ENCODE data around the gene GAS6.

GAS6 gene

GRCh38 chr13:113808058-113808834 lies 55.6 kb downstream of the GAS6 start:
- ChIA-PET CTCF (no interaction called here), POLR2A (no interaction called here)
- no peak for TF ChIP-seq CTCF (IDR thresholded peaks at IDR 0.05; ENCODE audit: control extremely low read depth, extremely low read depth, low read depth, missing control alignments)
- DNase-seq (ENCODE audit: extremely low spot score) = no peak

GRCh38 chr13:113806526-113806925 lies 57.4 kb downstream of the GAS6 start:
- CTCF ChIA-PET = no interaction called here
- DNase-seq (ENCODE audit: extremely low spot score) = no peak
- TF ChIP-seq CTCF (IDR thresholded peaks at IDR 0.05; ENCODE audit: control extremely low read depth, extremely low read depth, low read depth, missing control alignments) = no peak
- POLR2A ChIA-PET = no interaction called here

DNA sequence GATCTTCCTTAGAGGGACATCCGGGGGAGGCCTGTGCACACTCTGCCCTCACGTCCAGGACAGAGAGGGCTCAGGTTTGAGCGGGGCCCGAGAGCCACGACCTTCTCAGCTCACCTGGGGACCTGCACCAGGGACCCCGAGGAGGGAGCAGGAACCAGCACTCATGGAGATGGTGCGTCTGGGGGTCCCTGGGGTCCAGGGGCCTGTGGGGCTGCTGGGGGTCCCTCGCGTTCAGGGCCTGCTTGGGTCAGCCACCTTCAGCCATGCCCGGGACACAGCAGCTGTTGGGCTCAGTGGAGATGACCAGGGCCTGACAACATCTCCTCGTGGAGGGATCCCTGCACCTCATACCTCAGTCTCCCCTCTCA lies 57.8 kb downstream of the GAS6 start:
- ChIA-PET CTCF (no interaction called here), POLR2A (no interaction called here)
- TF ChIP-seq CTCF (IDR thresholded peaks at IDR 0.05; ENCODE audit: control extremely low read depth, extremely low read depth, low read depth, missing control alignments) = no peak
- DNase-seq (ENCODE audit: extremely low spot score) = no peak

GRCh38 chr13:113805431-113806103 lies 58.3 kb downstream of the GAS6 start:
- no peak for DNase-seq (ENCODE audit: extremely low spot score)
- no peak for TF ChIP-seq CTCF (IDR thresholded peaks at IDR 0.05; ENCODE audit: control extremely low read depth, extremely low read depth, low read depth, missing control alignments)
- POLR2A ChIA-PET = no interaction called here
- CTCF ChIA-PET = no interaction called here

GRCh38 chr13:113804703-113805430 lies 59.0 kb downstream of the GAS6 start:
- CTCF ChIA-PET = no interaction called here
- TF ChIP-seq CTCF (IDR thresholded peaks at IDR 0.05; ENCODE audit: control extremely low read depth, extremely low read depth, low read depth, missing control alignments) = no peak
- POLR2A ChIA-PET = no interaction called here
- DNase-seq (ENCODE audit: extremely low spot score) = no peak

DNA sequence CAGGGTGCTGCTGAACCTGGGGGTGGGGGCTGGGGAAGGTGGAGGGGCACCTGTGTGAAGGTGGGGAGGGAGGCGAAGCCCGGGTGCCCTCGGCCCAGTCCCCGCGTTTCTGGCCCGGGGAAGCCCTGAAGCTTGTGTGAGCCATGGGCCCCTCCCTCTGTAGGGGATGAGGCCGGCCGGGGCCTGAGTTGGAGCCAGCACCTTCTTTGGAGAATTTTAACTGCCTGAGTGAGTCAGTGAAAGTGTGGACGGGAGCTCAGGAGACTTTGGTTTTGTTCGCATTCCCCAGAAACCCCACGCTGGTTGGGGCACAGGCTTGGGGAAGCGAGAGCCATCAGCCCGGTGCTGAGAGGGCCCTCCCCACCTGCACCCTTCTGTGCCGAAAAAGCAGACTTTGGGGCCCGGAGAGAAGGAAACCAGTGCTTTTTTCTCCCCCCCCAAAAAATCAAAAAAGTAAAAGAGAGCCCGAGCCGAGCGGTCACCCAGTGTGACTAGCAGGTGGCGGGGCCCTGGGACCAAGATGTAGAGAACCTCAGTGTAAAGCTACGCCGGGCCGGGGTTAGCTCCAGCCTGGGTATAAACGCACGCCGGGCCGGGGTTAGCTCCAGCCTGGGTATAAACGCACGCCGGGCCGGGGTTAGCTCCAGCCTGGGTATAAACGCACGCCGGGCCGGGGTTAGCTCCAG lies 59.7 kb downstream of the GAS6 start:
- TF ChIP-seq CTCF (IDR thresholded peaks at IDR 0.05; ENCODE audit: control extremely low read depth, extremely low read depth, low read depth, missing control alignments) = no peak
- ChIA-PET CTCF (interaction anchor here (1.1 kb wide), 1 partner anchor 130 kb away, joined by 3 read pairs; no protein-coding TSS in a partner anchor), POLR2A (no interaction called here)

More for the DNA sequence above, 59.7 kb downstream of the GAS6 start:
- DNase-seq (ENCODE audit: extremely low spot score) = no peak
